Gastroesophageal sphincter (tissue), 3 donors: ENCODE data around the gene PDZD2.

ENCODE experiments used
- EP300 ChIP-seq: sonication (generic); formaldehyde crosslinking; IDR thresholded peaks from one replicate; pipeline ENCODE4 v1.6.1; 2017; ENCODE audit warnings: antibody characterized with exemption, mild to moderate bottlenecking
- POLR2A ChIP-seq, 2 donors: fragments of 450-650 bp; IDR thresholded peaks; one replicate each; pipeline ENCODE4 v1.6.1; 2017; ENCODE audit warnings: antibody characterized with exemption in 2 of 2, mild to moderate bottlenecking in 2 of 2, moderate library complexity in 1 of 2
- POLR2AphosphoS5 ChIP-seq: sonication (generic); formaldehyde crosslinking; IDR thresholded peaks from one replicate; pipeline ENCODE4 v1.6.1; 2017; ENCODE audit warnings: antibody characterized with exemption
- TF ChIP-seq, protein P1 (sequence below), 4 experiments: fragments of 200-600 bp in 2 of 4; fragments of 450-650 bp in 2 of 4; sonication (generic) in 1 of 4; IDR thresholded peaks; one replicate each; pipeline ENCODE4 v1.5.1; 2017 to 2019; ENCODE audit warnings: antibody characterized with exemption in 4 of 4, mild to moderate bottlenecking in 2 of 4, moderate library complexity in 2 of 4

DNA sequence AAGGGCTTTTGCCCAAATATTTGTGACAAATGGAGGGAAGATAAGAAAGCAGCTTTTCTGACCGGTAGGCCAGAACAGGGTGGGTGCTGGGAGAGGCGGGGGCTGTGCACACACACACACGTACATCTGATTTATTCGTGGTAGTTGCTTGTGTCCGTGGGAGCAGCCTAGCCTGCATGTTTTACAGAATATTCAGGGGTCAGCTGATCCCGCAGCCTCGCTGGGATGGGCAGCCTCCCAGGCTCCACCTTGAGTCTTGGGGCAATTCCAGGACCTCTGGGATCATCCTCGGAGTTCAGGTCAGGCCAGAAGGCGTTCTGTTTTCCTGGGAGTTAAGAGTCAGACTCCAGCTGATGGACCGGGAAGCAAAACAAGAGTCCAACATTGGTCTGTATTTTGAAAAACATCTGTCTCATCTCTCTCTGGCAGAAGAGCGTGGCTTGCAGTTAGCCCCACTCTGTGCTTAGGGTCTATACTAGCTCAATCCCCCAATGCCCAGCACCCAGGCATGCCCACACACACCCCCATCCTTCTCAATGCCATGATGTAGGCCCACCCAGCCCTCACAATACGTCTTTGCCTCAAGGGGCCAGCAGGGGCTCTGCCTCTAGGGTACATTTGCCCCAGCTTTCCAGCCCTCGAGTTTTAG is 324.6 kb downstream of the PDZD2 start:
- TF ChIP-seq, protein P1, sequence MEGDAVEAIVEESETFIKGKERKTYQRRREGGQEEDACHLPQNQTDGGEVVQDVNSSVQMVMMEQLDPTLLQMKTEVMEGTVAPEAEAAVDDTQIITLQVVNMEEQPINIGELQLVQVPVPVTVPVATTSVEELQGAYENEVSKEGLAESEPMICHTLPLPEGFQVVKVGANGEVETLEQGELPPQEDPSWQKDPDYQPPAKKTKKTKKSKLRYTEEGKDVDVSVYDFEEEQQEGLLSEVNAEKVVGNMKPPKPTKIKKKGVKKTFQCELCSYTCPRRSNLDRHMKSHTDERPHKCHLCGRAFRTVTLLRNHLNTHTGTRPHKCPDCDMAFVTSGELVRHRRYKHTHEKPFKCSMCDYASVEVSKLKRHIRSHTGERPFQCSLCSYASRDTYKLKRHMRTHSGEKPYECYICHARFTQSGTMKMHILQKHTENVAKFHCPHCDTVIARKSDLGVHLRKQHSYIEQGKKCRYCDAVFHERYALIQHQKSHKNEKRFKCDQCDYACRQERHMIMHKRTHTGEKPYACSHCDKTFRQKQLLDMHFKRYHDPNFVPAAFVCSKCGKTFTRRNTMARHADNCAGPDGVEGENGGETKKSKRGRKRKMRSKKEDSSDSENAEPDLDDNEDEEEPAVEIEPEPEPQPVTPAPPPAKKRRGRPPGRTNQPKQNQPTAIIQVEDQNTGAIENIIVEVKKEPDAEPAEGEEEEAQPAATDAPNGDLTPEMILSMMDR (IDR thresholded peaks at IDR 0.05): no peak
- TF ChIP-seq POLR2A (IDR thresholded peaks at IDR 0.05) (no peak), POLR2AphosphoS5 (no peak), EP300 (no peak)
